SK-N-SH treated with all-trans-retinoic acid at 6 μM for 48 hours (cell line): Measurements from ENCODE around the gene CHID1.

Experiments
- ATAC-seq: fragments of 200-7000 bp; cut with Tn5 transposase; 3 replicates; pipeline ENCODE4 v1.9.1; 2020; ENCODE audit warnings: mild to moderate bottlenecking, moderate library complexity
- ARNTL ChIP-seq: fragments of 450-650 bp; formaldehyde crosslinking; IDR thresholded peaks from 2 replicates; pipeline ENCODE4 v1.5.0; 2020; ENCODE audit warnings: low read depth, mild to moderate bottlenecking, moderate library complexity, borderline replicate concordance
- BACH2 ChIP-seq: fragments of 250-450 bp; sonication (Bioruptor Pico); IDR thresholded peaks from 2 replicates; pipeline ENCODE4 v1.9.0; 2021; ENCODE audit warnings: mild to moderate bottlenecking, borderline replicate concordance
- CSDC2 ChIP-seq: fragments of 250-450 bp; sonication (Bioruptor Pico); IDR thresholded peaks from 2 replicates; pipeline ENCODE4 v1.5.0; 2020; ENCODE audit warnings: mild to moderate bottlenecking, moderate library complexity
- ESRRG ChIP-seq: fragments of 250-450 bp; sonication (Bioruptor Pico); IDR thresholded peaks from 2 replicates; pipeline ENCODE4 v1.6.1; 2021; ENCODE audit warnings: mild to moderate bottlenecking
- GLIS3 ChIP-seq: fragments of 250-450 bp; sonication (Bioruptor Pico); IDR thresholded peaks from 2 replicates; pipeline ENCODE4 v1.5.0; 2020; ENCODE audit warnings: mild to moderate bottlenecking, moderate library complexity
- ISL1 ChIP-seq: fragments of 250-450 bp; sonication (Bioruptor Pico); IDR thresholded peaks from 2 replicates; pipeline ENCODE4 v2.1.2; 2022; ENCODE audit warnings: mild to moderate bottlenecking, moderate library complexity
- OSR1 ChIP-seq: fragments of 250-450 bp; sonication (Bioruptor Pico); IDR thresholded peaks from 2 replicates; pipeline ENCODE4 v1.8.0; 2022; ENCODE audit warnings: moderate library complexity, mild to moderate bottlenecking, inconsistent platforms
- POU6F1 ChIP-seq: fragments of 250-450 bp; sonication (Bioruptor Pico); IDR thresholded peaks from 2 replicates; pipeline ENCODE4 v1.8.0; 2021; ENCODE audit warnings: low read depth, mild to moderate bottlenecking, moderate library complexity, borderline replicate concordance
- PPARA ChIP-seq: fragments of 250-450 bp; sonication (Bioruptor Pico); IDR thresholded peaks from 2 replicates; pipeline ENCODE4 v1.5.0; 2020; ENCODE audit warnings: mild to moderate bottlenecking, borderline replicate concordance
- RARB ChIP-seq: fragments of 250-450 bp; sonication (Bioruptor Pico); IDR thresholded peaks from 2 replicates; pipeline ENCODE4 v1.8.0; 2021; ENCODE audit warnings: mild to moderate bottlenecking, moderate library complexity
- SNAI2 ChIP-seq: fragments of 250-450 bp; sonication (Bioruptor Pico); IDR thresholded peaks from 2 replicates; pipeline ENCODE4 v1.5.0; 2020; ENCODE audit warnings: mild to moderate bottlenecking, moderate library complexity
- TCF4 ChIP-seq: fragments of 250-450 bp; sonication (Bioruptor Pico); IDR thresholded peaks from 2 replicates; pipeline ENCODE4 v1.8.0; 2021; ENCODE audit warnings: mild to moderate bottlenecking, moderate library complexity, borderline replicate concordance
- TOX ChIP-seq: fragments of 250-450 bp; sonication (Bioruptor Pico); IDR thresholded peaks from 2 replicates; pipeline ENCODE4 v1.8.0; 2021; ENCODE audit warnings: mild to moderate bottlenecking, moderate library complexity, borderline replicate concordance
- ZC3H10 ChIP-seq: fragments of 250-450 bp; sonication (Bioruptor Pico); IDR thresholded peaks from 2 replicates; pipeline ENCODE4 v1.5.1; 2021; ENCODE audit warnings: mild to moderate bottlenecking, moderate library complexity
- ZFP3 ChIP-seq: fragments of 250-450 bp; sonication (Bioruptor Pico); IDR thresholded peaks from 2 replicates; pipeline ENCODE4 v1.5.0; 2020; ENCODE audit warnings: mild to moderate bottlenecking, moderate library complexity
- ZFP30 ChIP-seq: fragments of 450-650 bp; formaldehyde crosslinking; IDR thresholded peaks from 2 replicates; pipeline ENCODE4 v1.5.0; 2022; ENCODE audit warnings: mild to moderate bottlenecking, moderate library complexity
- ZNF70 ChIP-seq: fragments of 450-650 bp; formaldehyde crosslinking; IDR thresholded peaks from 2 replicates; pipeline ENCODE4 v1.5.0; 2020; ENCODE audit warnings: mild to moderate bottlenecking, moderate library complexity
- ZNF8 ChIP-seq: fragments of 450-650 bp; formaldehyde crosslinking; IDR thresholded peaks from 2 replicates; pipeline ENCODE4 v1.5.0; 2020; ENCODE audit warnings: mild to moderate bottlenecking, moderate library complexity
- TF ChIP-seq, protein P1 (sequence below): fragments of 250-450 bp; sonication (Bioruptor Pico); IDR thresholded peaks from 2 replicates; pipeline ENCODE4 v1.8.0; 2020; ENCODE audit warnings: mild to moderate bottlenecking, moderate library complexity, borderline replicate concordance
- TF ChIP-seq, protein P2 (sequence below): fragments of 250-450 bp; sonication (Bioruptor Pico); IDR thresholded peaks from 2 replicates; pipeline ENCODE4 v1.5.1; 2020; ENCODE audit warnings: low read depth, mild to moderate bottlenecking, moderate library complexity
- TF ChIP-seq, protein P3 (sequence below): fragments of 250-450 bp; sonication (Bioruptor Pico); IDR thresholded peaks from 2 replicates; pipeline ENCODE4 v1.5.0; 2020; ENCODE audit warnings: mild to moderate bottlenecking, moderate library complexity

CHID1 gene

DNA sequence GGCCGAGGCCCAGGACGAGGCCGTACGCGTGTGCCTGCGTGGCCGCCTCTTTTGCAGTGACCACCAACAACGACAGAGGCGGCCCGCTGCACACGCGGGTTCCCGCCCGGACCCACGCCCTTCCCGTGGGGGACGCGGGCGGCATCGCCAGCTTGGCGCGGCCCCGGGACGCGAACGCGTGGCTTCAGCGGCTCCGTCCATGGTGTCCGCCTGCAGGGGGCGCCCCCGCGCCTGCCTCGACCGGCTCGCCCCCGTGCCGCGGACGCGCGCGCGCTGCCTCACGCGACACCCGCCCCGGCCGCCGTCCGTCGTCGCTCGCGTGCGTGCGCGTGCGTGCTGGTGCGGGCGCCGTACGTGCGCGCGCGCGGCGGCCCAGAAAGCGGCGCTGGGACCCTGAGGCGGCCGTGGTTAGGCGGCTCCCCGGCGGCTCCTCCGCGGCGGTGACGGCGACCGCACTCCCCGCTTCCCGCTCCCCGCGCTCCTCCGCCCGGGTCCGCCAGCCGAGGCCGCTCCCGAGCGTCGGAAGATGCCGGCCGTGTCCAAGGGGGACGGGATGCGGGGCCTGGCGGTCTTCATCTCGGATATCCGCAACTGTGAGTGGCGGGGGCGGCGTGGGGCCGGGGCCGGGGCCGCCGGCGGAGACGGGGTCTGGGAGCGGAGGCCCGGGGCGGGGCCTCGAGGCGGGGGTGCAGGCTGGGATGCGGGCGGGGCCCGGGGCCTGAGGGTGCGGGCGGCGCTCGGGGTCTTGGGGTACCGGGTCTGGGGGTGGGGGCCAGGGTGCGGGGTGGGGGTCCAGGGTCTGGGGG lies 15.1 kb upstream of the CHID1 start, which contains the start of gene AP2A2 (continued):
- no peak for TF ChIP-seq POU6F1
- TF ChIP-seq, all 23 proteins: peak for 9

- no peak for TF ChIP-seq RARB (CRISPR knock-in tag)
- TF ChIP-seq POU6F1 = no peak
- TF ChIP-seq ESRRG (CRISPR knock-in tag) = no peak
- TF ChIP-seq TCF4 (CRISPR knock-in tag) = no peak
- no peak for TF ChIP-seq CSDC2 (CRISPR knock-in tag)
- no peak for TF ChIP-seq ZFP30 (CRISPR knock-in tag)
- no peak for TF ChIP-seq ZFP3 (CRISPR knock-in tag)
- no peak for TF ChIP-seq ZNF8 (CRISPR knock-in tag)
- no peak for TF ChIP-seq ISL1 (CRISPR knock-in tag)
- TF ChIP-seq SNAI2 = no peak
- no peak for TF ChIP-seq ZC3H10 (CRISPR knock-in tag)
- no peak for TF ChIP-seq ZNF70 (CRISPR knock-in tag)
- no peak for TF ChIP-seq OSR1
- no peak for TF ChIP-seq BACH2 (CRISPR knock-in tag)
- TF ChIP-seq, protein P1, sequence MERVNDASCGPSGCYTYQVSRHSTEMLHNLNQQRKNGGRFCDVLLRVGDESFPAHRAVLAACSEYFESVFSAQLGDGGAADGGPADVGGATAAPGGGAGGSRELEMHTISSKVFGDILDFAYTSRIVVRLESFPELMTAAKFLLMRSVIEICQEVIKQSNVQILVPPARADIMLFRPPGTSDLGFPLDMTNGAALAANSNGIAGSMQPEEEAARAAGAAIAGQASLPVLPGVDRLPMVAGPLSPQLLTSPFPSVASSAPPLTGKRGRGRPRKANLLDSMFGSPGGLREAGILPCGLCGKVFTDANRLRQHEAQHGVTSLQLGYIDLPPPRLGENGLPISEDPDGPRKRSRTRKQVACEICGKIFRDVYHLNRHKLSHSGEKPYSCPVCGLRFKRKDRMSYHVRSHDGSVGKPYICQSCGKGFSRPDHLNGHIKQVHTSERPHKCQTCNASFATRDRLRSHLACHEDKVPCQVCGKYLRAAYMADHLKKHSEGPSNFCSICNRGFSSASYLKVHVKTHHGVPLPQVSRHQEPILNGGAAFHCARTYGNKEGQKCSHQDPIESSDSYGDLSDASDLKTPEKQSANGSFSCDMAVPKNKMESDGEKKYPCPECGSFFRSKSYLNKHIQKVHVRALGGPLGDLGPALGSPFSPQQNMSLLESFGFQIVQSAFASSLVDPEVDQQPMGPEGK (CRISPR knock-in tag) = no peak
- TF ChIP-seq, all 23 proteins: peak for 0
- ATAC-seq = no peak
Measured at GRCh38 chr11:925158-925495, 14.5 kb upstream of the CHID1 start.

DNA sequence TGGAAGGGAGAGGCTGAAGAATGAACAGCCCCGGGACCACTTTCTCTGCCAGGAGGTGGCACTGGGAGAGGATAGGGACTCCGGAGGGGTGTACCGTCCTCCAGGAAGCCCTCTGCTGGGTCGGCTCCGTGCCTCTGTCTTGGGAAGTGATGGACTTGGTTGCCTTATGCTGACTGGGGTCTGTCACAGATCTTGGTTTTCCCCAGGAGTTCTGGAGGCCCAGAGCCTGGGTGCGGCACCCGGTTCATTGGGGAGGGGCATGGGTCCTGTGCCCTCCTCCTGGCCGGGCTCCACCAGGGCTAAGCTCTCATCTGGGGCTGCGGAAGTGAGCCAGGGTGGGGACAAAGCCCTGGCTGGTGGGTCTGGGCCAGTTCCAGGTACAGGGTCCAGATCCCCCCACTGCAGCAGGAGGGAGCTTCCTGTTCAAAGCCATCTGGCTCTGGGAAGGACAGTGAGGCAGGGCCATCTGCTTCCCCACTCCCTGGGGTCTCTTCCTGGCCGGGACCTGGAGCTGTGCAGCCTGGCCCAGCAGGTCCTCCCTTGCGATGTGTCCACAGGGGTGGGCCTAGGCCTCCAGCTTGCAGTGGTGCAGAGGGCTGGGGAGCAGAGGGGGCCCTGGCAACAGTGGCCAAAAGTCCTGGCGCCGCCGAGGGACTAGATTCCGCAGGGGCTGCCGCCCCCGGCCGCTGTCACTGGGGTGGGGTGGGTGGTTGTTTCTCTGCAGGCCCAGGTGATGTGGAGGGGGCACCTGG lies 14.0 kb upstream of the CHID1 start:
- TF ChIP-seq PPARA (no peak), ISL1 (CRISPR knock-in tag) (no peak), TCF4 (CRISPR knock-in tag) (no peak), CSDC2 (CRISPR knock-in tag) (no peak), ZNF70 (CRISPR knock-in tag) (no peak), ZNF8 (CRISPR knock-in tag) (no peak), ARNTL (no peak), POU6F1 (no peak), GLIS3 (CRISPR knock-in tag) (no peak), BACH2 (CRISPR knock-in tag) (no peak), ZC3H10 (CRISPR knock-in tag) (no peak), TOX (no peak)
- TF ChIP-seq, protein P1 (CRISPR knock-in tag) = no peak
- TF ChIP-seq, protein P2, sequence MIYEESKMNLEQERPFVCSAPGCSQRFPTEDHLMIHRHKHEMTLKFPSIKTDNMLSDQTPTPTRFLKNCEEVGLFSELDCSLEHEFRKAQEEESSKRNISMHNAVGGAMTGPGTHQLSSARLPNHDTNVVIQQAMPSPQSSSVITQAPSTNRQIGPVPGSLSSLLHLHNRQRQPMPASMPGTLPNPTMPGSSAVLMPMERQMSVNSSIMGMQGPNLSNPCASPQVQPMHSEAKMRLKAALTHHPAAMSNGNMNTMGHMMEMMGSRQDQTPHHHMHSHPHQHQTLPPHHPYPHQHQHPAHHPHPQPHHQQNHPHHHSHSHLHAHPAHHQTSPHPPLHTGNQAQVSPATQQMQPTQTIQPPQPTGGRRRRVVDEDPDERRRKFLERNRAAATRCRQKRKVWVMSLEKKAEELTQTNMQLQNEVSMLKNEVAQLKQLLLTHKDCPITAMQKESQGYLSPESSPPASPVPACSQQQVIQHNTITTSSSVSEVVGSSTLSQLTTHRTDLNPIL = no peak
- TF ChIP-seq, protein P3, sequence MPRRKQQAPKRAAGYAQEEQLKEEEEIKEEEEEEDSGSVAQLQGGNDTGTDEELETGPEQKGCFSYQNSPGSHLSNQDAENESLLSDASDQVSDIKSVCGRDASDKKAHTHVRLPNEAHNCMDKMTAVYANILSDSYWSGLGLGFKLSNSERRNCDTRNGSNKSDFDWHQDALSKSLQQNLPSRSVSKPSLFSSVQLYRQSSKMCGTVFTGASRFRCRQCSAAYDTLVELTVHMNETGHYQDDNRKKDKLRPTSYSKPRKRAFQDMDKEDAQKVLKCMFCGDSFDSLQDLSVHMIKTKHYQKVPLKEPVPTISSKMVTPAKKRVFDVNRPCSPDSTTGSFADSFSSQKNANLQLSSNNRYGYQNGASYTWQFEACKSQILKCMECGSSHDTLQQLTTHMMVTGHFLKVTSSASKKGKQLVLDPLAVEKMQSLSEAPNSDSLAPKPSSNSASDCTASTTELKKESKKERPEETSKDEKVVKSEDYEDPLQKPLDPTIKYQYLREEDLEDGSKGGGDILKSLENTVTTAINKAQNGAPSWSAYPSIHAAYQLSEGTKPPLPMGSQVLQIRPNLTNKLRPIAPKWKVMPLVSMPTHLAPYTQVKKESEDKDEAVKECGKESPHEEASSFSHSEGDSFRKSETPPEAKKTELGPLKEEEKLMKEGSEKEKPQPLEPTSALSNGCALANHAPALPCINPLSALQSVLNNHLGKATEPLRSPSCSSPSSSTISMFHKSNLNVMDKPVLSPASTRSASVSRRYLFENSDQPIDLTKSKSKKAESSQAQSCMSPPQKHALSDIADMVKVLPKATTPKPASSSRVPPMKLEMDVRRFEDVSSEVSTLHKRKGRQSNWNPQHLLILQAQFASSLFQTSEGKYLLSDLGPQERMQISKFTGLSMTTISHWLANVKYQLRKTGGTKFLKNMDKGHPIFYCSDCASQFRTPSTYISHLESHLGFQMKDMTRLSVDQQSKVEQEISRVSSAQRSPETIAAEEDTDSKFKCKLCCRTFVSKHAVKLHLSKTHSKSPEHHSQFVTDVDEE = no peak
- no peak for ATAC-seq
